ENCODE data around the gene CDKN2AIPNL.

CDKN2AIPNL gene

GRCh38 chr5:134370871-134371833 is 40.5 kb downstream of the CDKN2AIPNL start, which contains the start of gene UBE2B:
TSS of gene UBE2B (plus strand) at chr5:134371569. CDS start at chr5:134371596, 27 bp downstream.
- H3K36me3 Mint-ChIP-seq: peaks cover 38% of the 10 kb centered on the region
- DNase-seq: peak; percentile 99
- peaks cover 3% of the 10 kb centered on the region for H3K9me3 Mint-ChIP-seq
- peak within 1 kb of the TSS; percentile 99 for H3K4me3 Mint-ChIP-seq
- H3K27me3 Mint-ChIP-seq: peaks cover 17% of the 10 kb centered on the region
- peaks cover 49% of the 10 kb centered on the region for H3K4me1 Mint-ChIP-seq
- CTCF ChIA-PET: interaction anchor here (0.6 to 2.4 kb wide), 8 partner anchors 11 to 216 kb away, joined by 3 to 11 read pairs (median 6); partner anchors contain the start of gene CDKN2AIPNL
- H3K27ac Mint-ChIP-seq: peak within 1 kb of the TSS; percentile 99

GRCh38 chr5:134370311-134370870 is 41.3 kb downstream of the CDKN2AIPNL start:
- CTCF ChIA-PET: interaction anchor here (0.6 to 1.4 kb wide), 4 partner anchors 133 to 217 kb away, joined by 3 to 5 read pairs (median 4); no protein-coding TSS in a partner anchor
- Mint-ChIP-seq H3K4me3 (peak overlapping the region; percentile 99), H3K27me3 (peaks cover 17% of the 10 kb centered on the region), H3K4me1 (peaks cover 52% of the 10 kb centered on the region), H3K27ac (peak overlapping the region; percentile 99), H3K9me3 (peaks cover 3% of the 10 kb centered on the region), H3K36me3 (peaks cover 33% of the 10 kb centered on the region)
- no peak for DNase-seq

- Mint-ChIP-seq H3K9me3 (peaks cover 3% of the 10 kb centered on the region), H3K36me3 (peaks cover 10% of the 10 kb centered on the region), H3K27ac (no peak overlapping the region), H3K4me3 (no peak overlapping the region), H3K4me1 (peaks cover 31% of the 10 kb centered on the region), H3K27me3 (peaks cover 7% of the 10 kb centered on the region)
- CTCF ChIA-PET: no interaction called here
- DNase-seq: no peak
Measured at GRCh38 chr5:134365604-134366003, 46.1 kb downstream of the CDKN2AIPNL start.

- CTCF ChIA-PET: no interaction called here
- Mint-ChIP-seq H3K9me3 (no peaks in the 10 kb centered on the region), H3K27ac (no peak overlapping the region), H3K4me1 (no peaks in the 10 kb centered on the region), H3K4me3 (no peak overlapping the region), H3K27me3 (no peaks in the 10 kb centered on the region), H3K36me3 (no peaks in the 10 kb centered on the region)
- no peak for DNase-seq
Measured at GRCh38 chr5:134355681-134356080, 56.0 kb downstream of the CDKN2AIPNL start.

All from activated naive CD4-positive, alpha-beta T cell treated with anti-CD3 and anti-CD28 coated beads, Interleukin-2, amount 10 ng/mL, durations not matched to agents 7 days and 5 days (primary cell).